ENCODE data around the gene DOK6. TPM values are rescaled to one million over a fixed set of nuclear protein-coding genes. Genes with fewer than 3 reads are reported as not detected.

Gene DOK6
- total RNA-seq, 1 donor from 2014 or later, result not detected

- Mint-ChIP-seq H3K36me3 (ENCODE audit: low read depth) (no peaks in the 10 kb centered on the region), H3K9me3 (no peaks in the 10 kb centered on the region)
- CTCF ChIA-PET, result no interaction called here
Measured at GRCh38 chr18:69538849-69539248, 138.2 kb downstream of the DOK6 start.

GRCh38 chr18:69539404-69539803 is 138.7 kb downstream of the DOK6 start:
- ChIA-PET CTCF (no interaction called here), POLR2A (no interaction called here)
- Mint-ChIP-seq H3K27me3 (no peaks in the 10 kb centered on the region), H3K36me3 (ENCODE audit: low read depth) (no peaks in the 10 kb centered on the region), H3K4me3 (no peak overlapping the region), H3K4me1 (no peaks in the 10 kb centered on the region), H3K9me3 (no peaks in the 10 kb centered on the region), H3K27ac (no peak overlapping the region)
- no peak for TF ChIP-seq CTCF (IDR thresholded peaks at IDR 0.05)
- no peak for DNase-seq
- intact Hi-C loops (cut with micrococcal nuclease), result no loop called here
- ATAC-seq (ENCODE audit: low read depth), result no peak

More at GRCh38 chr18:69538849-69539248, 138.2 kb downstream of the DOK6 start:
- no peak for TF ChIP-seq CTCF (IDR thresholded peaks at IDR 0.05)
- intact Hi-C loops (cut with micrococcal nuclease), result no loop called here
- Mint-ChIP-seq H3K27me3 (no peaks in the 10 kb centered on the region), H3K4me1 (no peaks in the 10 kb centered on the region), H3K27ac (no peak overlapping the region), H3K4me3 (no peak overlapping the region)
- no peak for DNase-seq
- POLR2A ChIA-PET, result no interaction called here
- ATAC-seq (ENCODE audit: low read depth), result no peak

- H3K4me3 Mint-ChIP-seq, result no peak overlapping the region
- ChIA-PET CTCF (no interaction called here), POLR2A (no interaction called here)
- H3K9me3 Mint-ChIP-seq, result peaks cover 7% of the 10 kb centered on the region
- DNase-seq, result no peak
- H3K36me3 Mint-ChIP-seq (ENCODE audit: low read depth), result no peaks in the 10 kb centered on the region
- ATAC-seq (ENCODE audit: low read depth), result no peak
- H3K4me1 Mint-ChIP-seq, result no peaks in the 10 kb centered on the region
- intact Hi-C loops (cut with micrococcal nuclease), result no loop called here
- H3K27me3 Mint-ChIP-seq, result no peaks in the 10 kb centered on the region
- TF ChIP-seq CTCF (IDR thresholded peaks at IDR 0.05), result no peak
- no peak overlapping the region for H3K27ac Mint-ChIP-seq
Measured at GRCh38 chr18:69556228-69556627, 155.5 kb downstream of the DOK6 start.

GRCh38 chr18:69557282-69557681 is 156.6 kb downstream of the DOK6 start:
- Mint-ChIP-seq H3K27ac (no peak overlapping the region), H3K9me3 (peaks cover 7% of the 10 kb centered on the region), H3K27me3 (no peaks in the 10 kb centered on the region), H3K4me3 (no peak overlapping the region), H3K36me3 (ENCODE audit: low read depth) (no peaks in the 10 kb centered on the region), H3K4me1 (no peaks in the 10 kb centered on the region)
- ChIA-PET POLR2A (no interaction called here), CTCF (no interaction called here)
- intact Hi-C loops (cut with micrococcal nuclease), result no loop called here
- ATAC-seq (ENCODE audit: low read depth), result no peak
- no peak for DNase-seq
- TF ChIP-seq CTCF (IDR thresholded peaks at IDR 0.05), result no peak

GRCh38 chr18:69558052-69558451 is 157.4 kb downstream of the DOK6 start:
- ATAC-seq (ENCODE audit: low read depth), result no peak
- Mint-ChIP-seq H3K36me3 (ENCODE audit: low read depth) (no peaks in the 10 kb centered on the region), H3K27ac (no peak overlapping the region), H3K9me3 (peaks cover 7% of the 10 kb centered on the region), H3K4me1 (no peaks in the 10 kb centered on the region), H3K4me3 (no peak overlapping the region), H3K27me3 (no peaks in the 10 kb centered on the region)
- no peak for TF ChIP-seq CTCF (IDR thresholded peaks at IDR 0.05)
- CTCF ChIA-PET, result no interaction called here
- intact Hi-C loops (cut with micrococcal nuclease), result no loop called here
- POLR2A ChIA-PET, result no interaction called here
- DNase-seq, result no peak
